K562 (cell line): ENCODE data around the gene FCER2. TPM values are rescaled to one million over a fixed set of nuclear protein-coding genes. Genes with fewer than 3 reads are reported as not detected.

ENCODE experiments used
- ATAC-seq: fragments of 200-7000 bp; cut with Tn5 transposase; 3 replicates; pipeline ENCODE4 v1.9.1; 2020; ENCODE audit warnings: moderate library complexity
- BruUV-seq: library from RNA; stranded (reverse); fragments of 400-500 nt; replicated peaks from 2 replicates; lab custom pipeline; 2021; lab: Mats Ljungman, UMichigan
- CTCF ChIA-PET: fragments of 300-600 bp; formaldehyde crosslinking; extraction: SDS; loops from one replicate; lab custom pipeline; 2021; ENCODE audit warnings: low intra/inter-chr PET ratio; lab: Yijun Ruan, JAX
- POLR2A ChIA-PET: fragments of 300-600, 350-650 bp; sonication (Branson Sonifier 250); formaldehyde crosslinking; extraction: SDS; loops from one replicate; lab custom pipeline; 2021; ENCODE audit warnings: antibody characterized with exemption, inconsistent platforms; lab: Yijun Ruan, JAX
- DNase-seq, 4 experiments: peaks; one replicate each; pipeline versions ENCODE4 v3.0.0 to v3.0.0-alpha.2; 2011 to 2018; ENCODE audit warnings: low spot score in 3 of 4, mixed read lengths in 3 of 4; ENCODE audit errors: extremely low read depth in 1 of 4
- FAIRE-seq: peaks from 2 replicates; lab custom pipeline; 2011; peaks lifted over from hg19 to GRCh38; lab: Jason Lieb, UNC
- H2AFZ ChIP-seq: 2 replicates; pipeline ENCODE4 v1.6.0; 2011; ENCODE audit warnings: low read depth, low read length, control low read depth, inconsistent platforms
- H3K27ac ChIP-seq: fragments of 200-600 bp; 3 replicates; pipeline ENCODE4 v1.8.0; 2011; ENCODE audit warnings: low read depth, mild to moderate bottlenecking, control low read depth, inconsistent platforms, low read length, moderate library complexity, mixed read lengths; ENCODE audit errors: extremely low read depth
- H3K27me3 ChIP-seq, 2 experiments: fragments of 300-600 bp in 1 of 2; 2 replicates in 1 of 2; 3 replicates in 1 of 2; pipeline versions ENCODE4 v1.6.0 to v1.8.0; 2011; ENCODE audit warnings: inconsistent platforms in 2 of 2, low read length in 2 of 2, mild to moderate bottlenecking in 1 of 2, mixed read lengths in 1 of 2, moderate library complexity in 1 of 2; ENCODE audit not compliant: control insufficient read depth in 2 of 2, insufficient read depth in 2 of 2
- H3K36me3 ChIP-seq: fragments of 300-600 bp; 3 replicates; pipeline ENCODE4 v1.8.0; 2011; ENCODE audit warnings: mild to moderate bottlenecking, low read length, inconsistent platforms; ENCODE audit not compliant: control insufficient read depth, insufficient read depth
- H3K4me1 ChIP-seq, 2 experiments: fragments of 200-600 bp in 1 of 2; replicated peaks in 1 of 2; 2 replicates in 1 of 2; 3 replicates in 1 of 2; pipeline versions ENCODE4 v1.5.1 to v1.8.0; 2011; ENCODE audit warnings: inconsistent platforms in 2 of 2, low read length in 2 of 2, mild to moderate bottlenecking in 1 of 2, mixed read lengths in 1 of 2, moderate library complexity in 1 of 2; ENCODE audit not compliant: control insufficient read depth in 2 of 2, insufficient read depth in 2 of 2
- H3K4me2 ChIP-seq: 2 replicates; pipeline ENCODE4 v1.6.1; 2011; ENCODE audit warnings: low read length, control low read depth, inconsistent platforms, mixed read lengths; ENCODE audit not compliant: insufficient read depth
- H3K4me3 ChIP-seq: fragments of 200-600 bp; sonication (generic), shearing (Covaris generic); 2 replicates; pipeline ENCODE4 v1.5.1; 2016; ENCODE audit warnings: control low read depth, inconsistent platforms
- H3K79me2 ChIP-seq: fragments of 200-600 bp; 3 replicates; pipeline ENCODE4 v1.8.0; 2011; ENCODE audit warnings: low read length, inconsistent platforms; ENCODE audit not compliant: control insufficient read depth, insufficient read depth
- H3K9ac ChIP-seq, 2 experiments: 2 replicates each; pipeline versions ENCODE4 v1.6.0 to v1.6.1; 2011; ENCODE audit warnings: low read depth in 2 of 2, low read length in 2 of 2, control low read depth in 1 of 2, inconsistent platforms in 1 of 2, mild to moderate bottlenecking in 1 of 2, mixed read lengths in 1 of 2; ENCODE audit not compliant: insufficient read depth in 1 of 2
- H3K9me1 ChIP-seq: one replicate; pipeline ENCODE4 v1.6.0; 2011; ENCODE audit warnings: inconsistent platforms, mild to moderate bottlenecking, low read length, moderate library complexity; ENCODE audit not compliant: control insufficient read depth, insufficient read depth
- H3K9me3 ChIP-seq: replicated peaks from 2 replicates; pipeline ENCODE4 v1.5.1; 2011; ENCODE audit warnings: low read depth, low read length, inconsistent platforms; ENCODE audit not compliant: control insufficient read depth, insufficient read depth
- H4K20me1 ChIP-seq: replicated peaks from 2 replicates; pipeline ENCODE4 v1.6.1; 2011; ENCODE audit warnings: low read length, inconsistent platforms, mixed read lengths; ENCODE audit not compliant: control insufficient read depth, insufficient read depth
- CBFB ChIP-seq: sonication (generic); formaldehyde crosslinking; IDR thresholded peaks from 2 replicates; pipeline ENCODE4 v1.4.0; 2020; ENCODE audit warnings: mild to moderate bottlenecking, missing genetic modification reagents
- GATAD2A ChIP-seq: fragments of 450-650 bp; IDR thresholded peaks from 2 replicates; pipeline ENCODE4 v1.6.1; 2017
- JUND ChIP-seq, 2 experiments: IDR thresholded peaks; 2 replicates in 1 of 2; 3 replicates in 1 of 2; pipeline ENCODE4 v1.6.1; 2011; ENCODE audit warnings: borderline replicate concordance in 2 of 2, low read depth in 2 of 2, low read length in 2 of 2, improper control_type of control experiment in 1 of 2, missing biosample characterization in 1 of 2, missing genetic modification characterization in 1 of 2, missing genetic modification reagents in 1 of 2
- LARP7 ChIP-seq: fragments of 450-650 bp; IDR thresholded peaks from 2 replicates; pipeline ENCODE4 v1.6.1; 2016
- POLR3A ChIP-seq: IDR thresholded peaks from 2 replicates; pipeline ENCODE4 v1.6.1; 2011; ENCODE audit warnings: borderline replicate concordance, mild to moderate bottlenecking, moderate library complexity; ENCODE audit not compliant: insufficient read length, insufficient read depth; ENCODE audit errors: extremely low read depth
- TBP ChIP-seq: optimal IDR thresholded peaks from 2 replicates; pipeline ENCODE3; 2011; ENCODE audit warnings: low read depth, low read length, improper control_type of control experiment
- ZNF121 ChIP-seq: sonication (generic); formaldehyde crosslinking; conservative IDR thresholded peaks from 2 replicates; pipeline ENCODE4 v1.8.0; 2022; ENCODE audit warnings: missing genetic modification reagents
- WGBS: fragments of 100-300 bp; shearing (Covaris generic); methylation state at CpG from one replicate; pipeline ENCODE4 v1.1.6; 2016; ENCODE audit warnings: low coverage, mixed read lengths; ENCODE audit not compliant: insufficient coverage; ENCODE audit errors: missing lambda C conversion rate; 5-methylcytosine and 5-hydroxymethylcytosine counted together
- in situ Hi-C: fragments of 300-500 bp; cut with MboI; formaldehyde crosslinking; loops from 4 replicates; pipeline ENCODE4 v1.15.0; 2018; ENCODE audit warnings: inconsistent platforms, mixed read lengths
- intact Hi-C: fragments of 100-400 bp; cut with micrococcal nuclease; formaldehyde crosslinking; loops from 2 replicates; pipeline ENCODE4 v1.14.2; 2022
- polyA plus RNA-seq, 8 experiments: library from polyadenylated mRNA; depleted of rRNA in 4 of 8; stranded (reverse) in 5 of 8; unstranded in 3 of 8; fragments of >200 nt; fragmentation: Nextera tagmentation in 2 of 8; fragmentation: Illumina TruSeq in 1 of 8; extraction: Ambion mirVana in 2 of 8; extraction: Trizol in 1 of 8; gene quantifications; 2 replicates each; pipeline versions ENCODE4 v1.2.1 to v1.2.3, GENCODE V29; 2011 to 2014; ENCODE audit warnings: inconsistent platforms in 1 of 8, missing spikeins in 1 of 8
- total RNA-seq, 7 experiments: library from RNA; depleted of rRNA in 6 of 7; stranded (reverse); fragments of >200 nt in 6 of 7; fragmentation: Illumina TruSeq in 2 of 7; extraction: Trizol in 2 of 7; gene quantifications; 2 replicates each; pipeline versions ENCODE4 v1.2.1 to v1.2.3, GENCODE V29; 2011 to 2021; ENCODE audit warnings: low replicate concordance in 1 of 7

The FCER2 gene
- total and polyA plus RNA-seq, 9 of the 15 experiments (the other 6 are each of a cell fraction or from before 2014, with no cell fraction given) = 0.11 TPM; not detected in 8

- TF ChIP-seq JUND (IDR thresholded peaks at IDR 0.05; ENCODE audit: borderline replicate concordance, low read depth, low read length) (no peak), JUND (tag; IDR thresholded peaks at IDR 0.05; ENCODE audit: borderline replicate concordance, low read depth, low read length) (no peak), TBP (peak; percentile 19), POLR3A (peak; percentile 27), LARP7 (no peak), GATAD2A (no peak)
Measured at GRCh38 chr19:7662657-7663056, 39.3 kb downstream of the FCER2 start (continued).

GRCh38 chr19:7661744-7662538, 40.0 kb downstream of the FCER2 start:
- no peaks in the 10 kb centered on the region for H3K36me3 ChIP-seq
- DNase-seq = no peak
- no peak for ATAC-seq
- in situ Hi-C loops = no loop called here
- no peak overlapping the region for H2AFZ ChIP-seq
- BruUV-seq = no TSS peak
- no peaks in the 10 kb centered on the region for H3K79me2 ChIP-seq
- WGBS = 1% methylated on average over 7 of the region's 8 CpGs
- no peaks in the 10 kb centered on the region for H3K9me3 ChIP-seq
- FAIRE-seq = no peak
- no peak for TF ChIP-seq CBFB (CRISPR knock-in tag)
- peak; percentile 96 for TF ChIP-seq ZNF121 (CRISPR knock-in tag)
- CTCF ChIA-PET = no interaction called here
- no peaks in the 10 kb centered on the region for H4K20me1 ChIP-seq
- peaks cover 11 to 15% of the 10 kb centered on the region in 2 experiments; a peak in 4 of 5 replicates for H3K27me3 ChIP-seq
- POLR2A ChIA-PET = interaction anchor here (0.5 to 0.7 kb wide), 3 partner anchors 14 to 261 kb away, joined by 3 read pairs; no protein-coding TSS in a partner anchor
- no peaks in the 10 kb centered on the region for H3K9me1 ChIP-seq
- peaks cover 0 to 6% of the 10 kb centered on the region in 2 experiments; a peak in 2 of 5 replicates for H3K4me1 ChIP-seq
- no peak overlapping the region for H3K4me2 ChIP-seq
- no peak overlapping the region for H3K4me3 ChIP-seq
- H3K27ac ChIP-seq = no peak overlapping the region
- intact Hi-C loops = no loop called here
- H3K9ac ChIP-seq = no peak overlapping the region
